PFSK-1 (cell line): ENCODE results near the gene TK1.

Experiments
- FOXP2 ChIP-seq: optimal IDR thresholded peaks from 2 replicates; pipeline ENCODE3; 2011; ENCODE audit warnings: borderline replicate concordance, control low read depth, inconsistent platforms; ENCODE audit not compliant: insufficient read depth; ENCODE audit errors: extremely low read length, extremely low read depth
- POLR2AphosphoS5 ChIP-seq: IDR thresholded peaks from 2 replicates; pipeline ENCODE4 v1.6.1; 2012; ENCODE audit warnings: low read depth, mild to moderate bottlenecking, control low read depth, low read length, moderate library complexity
- TAF1 ChIP-seq: IDR thresholded peaks from 2 replicates; pipeline ENCODE4 v1.6.1; 2012; ENCODE audit warnings: low read length, control low read depth, borderline replicate concordance; ENCODE audit not compliant: insufficient read depth
- TF ChIP-seq, protein P1 (sequence below), 2 experiments: IDR thresholded peaks; 2 replicates each; pipeline versions ENCODE4 v1.6.1 to v1.8.0; 2011 to 2012; ENCODE audit warnings: low read depth in 2 of 2, low read length in 2 of 2, control low read depth in 1 of 2, inconsistent platforms in 1 of 2, mild to moderate bottlenecking in 1 of 2, moderate library complexity in 1 of 2; ENCODE audit not compliant: insufficient read depth in 1 of 2

DNA sequence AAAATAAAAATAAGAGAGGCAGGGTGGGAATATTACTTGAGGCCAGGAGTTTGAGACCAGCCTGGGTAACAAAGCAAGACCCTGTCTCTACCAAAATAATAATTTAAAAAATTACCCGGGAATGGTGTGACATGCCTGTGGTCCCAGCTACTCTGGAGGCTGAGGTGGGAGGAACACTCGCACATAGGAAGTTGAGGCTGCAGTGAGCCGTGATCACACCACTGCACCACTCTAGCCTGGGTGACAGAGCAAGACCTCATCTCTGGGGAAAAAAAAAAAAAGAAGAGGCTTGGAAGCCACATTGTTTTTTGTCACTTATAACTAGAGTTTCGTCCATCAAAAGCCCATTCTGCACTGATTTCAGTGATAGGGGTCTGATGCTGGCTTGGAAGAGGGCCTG is 41.3 kb upstream of the TK1 start:
- TF ChIP-seq POLR2AphosphoS5: no peak
- TF ChIP-seq, protein P1, sequence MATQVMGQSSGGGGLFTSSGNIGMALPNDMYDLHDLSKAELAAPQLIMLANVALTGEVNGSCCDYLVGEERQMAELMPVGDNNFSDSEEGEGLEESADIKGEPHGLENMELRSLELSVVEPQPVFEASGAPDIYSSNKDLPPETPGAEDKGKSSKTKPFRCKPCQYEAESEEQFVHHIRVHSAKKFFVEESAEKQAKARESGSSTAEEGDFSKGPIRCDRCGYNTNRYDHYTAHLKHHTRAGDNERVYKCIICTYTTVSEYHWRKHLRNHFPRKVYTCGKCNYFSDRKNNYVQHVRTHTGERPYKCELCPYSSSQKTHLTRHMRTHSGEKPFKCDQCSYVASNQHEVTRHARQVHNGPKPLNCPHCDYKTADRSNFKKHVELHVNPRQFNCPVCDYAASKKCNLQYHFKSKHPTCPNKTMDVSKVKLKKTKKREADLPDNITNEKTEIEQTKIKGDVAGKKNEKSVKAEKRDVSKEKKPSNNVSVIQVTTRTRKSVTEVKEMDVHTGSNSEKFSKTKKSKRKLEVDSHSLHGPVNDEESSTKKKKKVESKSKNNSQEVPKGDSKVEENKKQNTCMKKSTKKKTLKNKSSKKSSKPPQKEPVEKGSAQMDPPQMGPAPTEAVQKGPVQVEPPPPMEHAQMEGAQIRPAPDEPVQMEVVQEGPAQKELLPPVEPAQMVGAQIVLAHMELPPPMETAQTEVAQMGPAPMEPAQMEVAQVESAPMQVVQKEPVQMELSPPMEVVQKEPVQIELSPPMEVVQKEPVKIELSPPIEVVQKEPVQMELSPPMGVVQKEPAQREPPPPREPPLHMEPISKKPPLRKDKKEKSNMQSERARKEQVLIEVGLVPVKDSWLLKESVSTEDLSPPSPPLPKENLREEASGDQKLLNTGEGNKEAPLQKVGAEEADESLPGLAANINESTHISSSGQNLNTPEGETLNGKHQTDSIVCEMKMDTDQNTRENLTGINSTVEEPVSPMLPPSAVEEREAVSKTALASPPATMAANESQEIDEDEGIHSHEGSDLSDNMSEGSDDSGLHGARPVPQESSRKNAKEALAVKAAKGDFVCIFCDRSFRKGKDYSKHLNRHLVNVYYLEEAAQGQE (IDR thresholded peaks at IDR 0.05; ENCODE audit: insufficient read depth in 1 of 2, low read depth in 2 of 2, low read length in 2 of 2): no peak
- no peak for TF ChIP-seq TAF1
- no peak for TF ChIP-seq FOXP2
